A673 (cell line): Measurements from ENCODE around the gene CSF3. TPM values are rescaled to one million over a fixed set of nuclear protein-coding genes. Genes with fewer than 3 reads are reported as not detected.

ENCODE experiments used
- BruUV-seq: library from RNA; stranded (reverse); fragments of 400-500 nt; replicated peaks from 2 replicates; lab custom pipeline; 2021; lab: Mats Ljungman, UMichigan
- CTCF ChIA-PET: fragments of 300-600 bp; sonication (Branson Sonifier 250); formaldehyde crosslinking; loops from one replicate; lab custom pipeline; 2022; ENCODE audit warnings: antibody characterized with exemption; lab: Charles Lee
- POLR2A ChIA-PET: fragments of 300-600 bp; sonication (Branson Sonifier 250); formaldehyde crosslinking; loops from one replicate; lab custom pipeline; 2022; ENCODE audit warnings: antibody characterized with exemption; ENCODE audit not compliant: low non-redundant PET; lab: Charles Lee
- DNase-seq: peaks from one replicate; pipeline ENCODE4 v3.0.0-alpha.2; 2015; ENCODE audit warnings: low spot score
- H3K27ac ChIP-seq: fragments of 200-600 bp; sonication (generic); 2 replicates; pipeline ENCODE4 v1.5.1; 2016; ENCODE audit warnings: mixed run types, low read depth, mild to moderate bottlenecking, mixed read lengths, antibody characterized with exemption, low read length; ENCODE audit not compliant: poor library complexity, severe bottlenecking
- H3K27me3 ChIP-seq: fragments of 200-600 bp; sonication (generic); replicated peaks from 2 replicates; pipeline ENCODE4 v1.6.1; 2017; ENCODE audit warnings: mixed run types, low read depth, mild to moderate bottlenecking, mixed read lengths, antibody characterized with exemption, low read length; ENCODE audit not compliant: insufficient read depth, poor library complexity
- H3K36me3 ChIP-seq: fragments of 200-600 bp; sonication (generic); 2 replicates; pipeline ENCODE4 v1.6.1; 2016; ENCODE audit warnings: mixed run types, mild to moderate bottlenecking, mixed read lengths, antibody characterized with exemption, low read length; ENCODE audit not compliant: insufficient read depth, poor library complexity, severe bottlenecking
- H3K4me1 ChIP-seq: fragments of 200-600 bp; sonication (generic); 2 replicates; pipeline ENCODE4 v1.6.1; 2017; ENCODE audit warnings: mixed run types, mild to moderate bottlenecking, mixed read lengths, antibody characterized with exemption, low read length; ENCODE audit not compliant: insufficient read depth, poor library complexity, severe bottlenecking
- H3K4me3 ChIP-seq: fragments of 200-600 bp; sonication (generic); 2 replicates; pipeline ENCODE4 v1.5.1; 2016; ENCODE audit warnings: low read depth, mixed run types, mild to moderate bottlenecking, mixed read lengths, low read length; ENCODE audit not compliant: poor library complexity, severe bottlenecking
- H3K9me3 ChIP-seq: fragments of 200-600 bp; sonication (generic); 2 replicates; pipeline ENCODE4 v1.6.1; 2016; ENCODE audit warnings: mixed run types, low read depth, mild to moderate bottlenecking, mixed read lengths, antibody characterized with exemption, low read length; ENCODE audit not compliant: poor library complexity, severe bottlenecking
- EZH2 ChIP-seq: fragments of 200-600 bp; sonication (generic); IDR thresholded peaks from 2 replicates; pipeline ENCODE4 v1.6.1; 2017; ENCODE audit warnings: borderline replicate concordance, low read depth, mild to moderate bottlenecking, mixed read lengths, antibody characterized with exemption, low read length; ENCODE audit not compliant: poor library complexity, severe bottlenecking
- intact Hi-C: fragments of 100-400 bp; cut with micrococcal nuclease; formaldehyde crosslinking; loops from one replicate; pipeline ENCODE4 v1.10.0; 2022; ENCODE audit not compliant: unreplicated experiment
- total RNA-seq: library from RNA; stranded (reverse); gene quantifications from 2 replicates; pipeline ENCODE4 v1.2.3, GENCODE V29; 2021
- TF ChIP-seq, protein P1 (sequence below): fragments of 300-800, 200-600 bp; sonication (generic); conservative IDR thresholded peaks from 2 replicates; pipeline ENCODE4 v1.5.1; 2017; ENCODE audit warnings: low read depth, mild to moderate bottlenecking, antibody characterized with exemption, low read length, moderate library complexity, mixed read lengths

Gene CSF3
- total RNA-seq, 1 experiment from 2014 or later, result not detected

GRCh38 chr17:40031706-40032105 lies 16.5 kb downstream of the CSF3 start:
- POLR2A ChIA-PET, result no interaction called here
- BruUV-seq, result no TSS peak

DNA sequence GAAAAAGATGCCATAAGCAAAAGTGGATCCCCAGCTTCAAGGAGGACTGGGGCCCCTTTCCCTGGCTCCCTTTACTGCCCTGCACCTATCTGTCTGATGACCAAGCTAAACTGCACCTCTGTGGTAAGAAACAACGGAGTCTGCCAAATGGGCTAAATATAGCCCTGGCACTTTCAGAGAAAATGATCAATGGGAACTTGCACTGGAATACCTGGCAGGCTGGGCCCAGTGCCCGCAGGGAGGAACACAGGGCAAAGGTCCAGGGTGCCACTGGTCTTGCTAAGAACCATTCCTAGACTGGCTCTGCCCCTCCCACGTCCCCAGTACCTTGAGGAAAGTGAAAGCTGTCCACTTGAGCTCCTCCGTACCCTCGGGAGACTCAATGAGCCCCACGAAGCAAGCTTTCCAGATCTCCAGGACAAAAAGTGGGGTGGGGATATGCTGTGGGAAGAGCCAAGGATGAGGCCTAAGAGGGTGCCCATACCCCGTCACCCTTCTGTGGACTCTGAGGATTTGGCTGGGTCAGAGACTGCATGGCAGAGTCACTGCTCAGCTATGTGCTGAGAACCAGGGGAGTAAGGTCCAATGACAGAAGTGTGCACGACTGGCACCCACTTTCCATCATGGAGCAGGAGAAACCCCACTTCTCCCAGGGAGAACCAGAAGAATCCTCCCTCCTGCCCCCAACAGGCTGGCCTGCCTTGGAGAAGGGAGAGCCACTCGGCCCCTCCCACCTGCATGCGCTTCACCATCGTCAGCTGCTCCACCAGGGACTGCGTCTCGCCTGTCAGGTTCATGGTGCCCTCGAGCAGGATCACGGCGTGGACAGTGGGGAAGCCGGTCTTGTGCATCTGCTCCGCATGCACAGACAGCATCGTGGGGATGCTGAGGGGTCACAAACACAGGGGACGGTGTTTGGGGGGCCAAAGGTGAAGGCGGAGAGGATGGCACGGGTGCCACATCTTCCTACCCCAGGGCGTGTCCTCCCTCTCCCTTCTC lies 17.4 kb downstream of the CSF3 start:
- H3K36me3 ChIP-seq, result no peaks in the 10 kb centered on the region
- no peaks in the 10 kb centered on the region for H3K4me1 ChIP-seq
- no TSS peak for BruUV-seq
- no peaks in the 10 kb centered on the region for H3K27me3 ChIP-seq
- ChIA-PET CTCF (no interaction called here), POLR2A (no interaction called here)
- no peak overlapping the region for H3K4me3 ChIP-seq
- TF ChIP-seq, protein P1, sequence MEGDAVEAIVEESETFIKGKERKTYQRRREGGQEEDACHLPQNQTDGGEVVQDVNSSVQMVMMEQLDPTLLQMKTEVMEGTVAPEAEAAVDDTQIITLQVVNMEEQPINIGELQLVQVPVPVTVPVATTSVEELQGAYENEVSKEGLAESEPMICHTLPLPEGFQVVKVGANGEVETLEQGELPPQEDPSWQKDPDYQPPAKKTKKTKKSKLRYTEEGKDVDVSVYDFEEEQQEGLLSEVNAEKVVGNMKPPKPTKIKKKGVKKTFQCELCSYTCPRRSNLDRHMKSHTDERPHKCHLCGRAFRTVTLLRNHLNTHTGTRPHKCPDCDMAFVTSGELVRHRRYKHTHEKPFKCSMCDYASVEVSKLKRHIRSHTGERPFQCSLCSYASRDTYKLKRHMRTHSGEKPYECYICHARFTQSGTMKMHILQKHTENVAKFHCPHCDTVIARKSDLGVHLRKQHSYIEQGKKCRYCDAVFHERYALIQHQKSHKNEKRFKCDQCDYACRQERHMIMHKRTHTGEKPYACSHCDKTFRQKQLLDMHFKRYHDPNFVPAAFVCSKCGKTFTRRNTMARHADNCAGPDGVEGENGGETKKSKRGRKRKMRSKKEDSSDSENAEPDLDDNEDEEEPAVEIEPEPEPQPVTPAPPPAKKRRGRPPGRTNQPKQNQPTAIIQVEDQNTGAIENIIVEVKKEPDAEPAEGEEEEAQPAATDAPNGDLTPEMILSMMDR, result no peak
- no peak for TF ChIP-seq EZH2
- no peaks in the 10 kb centered on the region for H3K9me3 ChIP-seq
- intact Hi-C loops, result loop anchor here (10.0 kb wide), 1 partner anchor 52 kb away; no protein-coding TSS in a partner anchor
- no peak overlapping the region for H3K27ac ChIP-seq
- no peak for DNase-seq

More at GRCh38 chr17:40031706-40032105, 16.5 kb downstream of the CSF3 start:
- Histone ChIP-seq H3K27me3 (no peaks in the 10 kb centered on the region), H3K36me3 (no peaks in the 10 kb centered on the region), H3K9me3 (no peaks in the 10 kb centered on the region), H3K4me3 (no peak overlapping the region), H3K4me1 (no peaks in the 10 kb centered on the region), H3K27ac (no peak overlapping the region)
- DNase-seq, result no peak
- intact Hi-C loops, result loop anchor here (10.0 kb wide), 1 partner anchor 53 kb away; no protein-coding TSS in a partner anchor
- CTCF ChIA-PET, result no interaction called here
- TF ChIP-seq EZH2, result no peak
- TF ChIP-seq, protein P1, result no peak

- no TSS peak for BruUV-seq
- intact Hi-C loops, result loop anchor here (10.0 kb wide), 1 partner anchor 51 kb away; no protein-coding TSS in a partner anchor
- Histone ChIP-seq H3K9me3 (no peaks in the 10 kb centered on the region), H3K4me1 (no peaks in the 10 kb centered on the region), H3K27ac (no peak overlapping the region), H3K36me3 (no peaks in the 10 kb centered on the region), H3K4me3 (no peak overlapping the region), H3K27me3 (no peaks in the 10 kb centered on the region)
- ChIA-PET POLR2A (no interaction called here), CTCF (no interaction called here)
- TF ChIP-seq EZH2, result no peak
- TF ChIP-seq, protein P1, result no peak
- DNase-seq, result no peak
These were observed 18.1 kb downstream of the CSF3 start for GRCh38 chr17:40033339-40033738.
